Astrocyte (in vitro differentiated cells and primary cell): ENCODE data around the gene KLC4. TPM values are rescaled to one million over a fixed set of nuclear protein-coding genes. Genes with fewer than 3 reads are reported as not detected.

ENCODE experiments used
- DNase-seq: peaks from one replicate; pipeline ENCODE4 v3.0.0-alpha.2; 2010; ENCODE audit warnings: low read depth
- FAIRE-seq: peaks from 2 replicates; lab custom pipeline; 2011; peaks lifted over from hg19 to GRCh38; lab: Jason Lieb, UNC
- H2AFZ ChIP-seq: 2 replicates; pipeline ENCODE4 v1.6.0; 2012; ENCODE audit warnings: low read depth, low read length, inconsistent platforms
- H3K27ac ChIP-seq: 2 replicates; pipeline ENCODE4 v1.5.1; 2011; ENCODE audit warnings: low read depth, low read length, inconsistent platforms
- H3K27me3 ChIP-seq: 2 replicates; pipeline ENCODE4 v1.6.0; 2011; ENCODE audit warnings: low read length, inconsistent platforms; ENCODE audit not compliant: insufficient read depth
- H3K36me3 ChIP-seq: 2 replicates; pipeline ENCODE4 v1.5.1; 2011; ENCODE audit warnings: low read length, inconsistent platforms; ENCODE audit not compliant: insufficient read depth
- H3K4me1 ChIP-seq: 2 replicates; pipeline ENCODE4 v1.5.1; 2011; ENCODE audit warnings: low read length, inconsistent platforms; ENCODE audit not compliant: insufficient read depth
- H3K4me2 ChIP-seq: 2 replicates; pipeline ENCODE4 v1.6.0; 2012; ENCODE audit warnings: low read length, inconsistent platforms
- H3K4me3 ChIP-seq: 2 replicates; pipeline ENCODE4 v1.5.1; 2011; ENCODE audit warnings: low read depth, mild to moderate bottlenecking, low read length, inconsistent platforms; ENCODE audit not compliant: insufficient read depth
- H3K79me2 ChIP-seq: 2 replicates; pipeline ENCODE4 v1.6.0; 2012; ENCODE audit warnings: mild to moderate bottlenecking, low read length, inconsistent platforms; ENCODE audit not compliant: insufficient read depth
- H3K9ac ChIP-seq: 2 replicates; pipeline ENCODE4 v1.6.0; 2012; ENCODE audit warnings: mild to moderate bottlenecking, low read length, inconsistent platforms
- H3K9me3 ChIP-seq: 2 replicates; pipeline ENCODE4 v1.5.1; 2012; ENCODE audit warnings: low read depth, mild to moderate bottlenecking, low read length, inconsistent platforms; ENCODE audit not compliant: insufficient read depth
- H4K20me1 ChIP-seq: 2 replicates; pipeline ENCODE4 v1.6.0; 2012; ENCODE audit warnings: low read length, inconsistent platforms; ENCODE audit not compliant: insufficient read depth
- H3K27ac Mint-ChIP-seq: one replicate; pipeline ENCODE4 v1.8.0; 2021; ENCODE audit warnings: mild to moderate bottlenecking, mixed read lengths; ENCODE audit not compliant: unreplicated experiment
- H3K27me3 Mint-ChIP-seq: one replicate; pipeline ENCODE4 v1.8.0; 2021; ENCODE audit warnings: low read depth, mixed read lengths; ENCODE audit not compliant: unreplicated experiment
- H3K36me3 Mint-ChIP-seq: one replicate; pipeline ENCODE4 v1.8.0; 2021; ENCODE audit warnings: low read depth, mixed read lengths; ENCODE audit not compliant: unreplicated experiment
- H3K4me1 Mint-ChIP-seq: one replicate; pipeline ENCODE4 v1.8.0; 2021; ENCODE audit warnings: low read depth, mixed read lengths; ENCODE audit not compliant: unreplicated experiment
- H3K4me3 Mint-ChIP-seq: one replicate; pipeline ENCODE4 v1.8.0; 2021; ENCODE audit warnings: mild to moderate bottlenecking, moderate library complexity, mixed read lengths; ENCODE audit not compliant: unreplicated experiment
- H3K9me3 Mint-ChIP-seq: one replicate; pipeline ENCODE4 v1.8.0; 2021; ENCODE audit warnings: mild to moderate bottlenecking, mixed read lengths; ENCODE audit not compliant: unreplicated experiment
- EZH2 ChIP-seq: IDR thresholded peaks from 2 replicates; pipeline ENCODE4 v1.6.1; 2012; ENCODE audit warnings: mild to moderate bottlenecking, low read length, inconsistent platforms; ENCODE audit not compliant: insufficient read depth
- total RNA-seq: library from RNA; stranded (reverse); gene quantifications from 2 replicates; pipeline ENCODE4 v1.2.1, GENCODE V29; 2021
- TF ChIP-seq, protein P1 (sequence below): IDR thresholded peaks from 2 replicates; pipeline ENCODE4 v1.5.1; 2011; ENCODE audit warnings: low read depth, mild to moderate bottlenecking, inconsistent platforms, low read length, moderate library complexity; ENCODE audit not compliant: insufficient read depth

Gene KLC4
- total RNA-seq, 1 donor from 2014 or later = 35.4 TPM

GRCh38 chr6:43054206-43054943, 5.1 kb upstream of the KLC4 start:
- no peaks in the 10 kb centered on the region for H4K20me1 ChIP-seq
- DNase-seq (no peak), FAIRE-seq (no peak)
- peak overlapping the region; percentile 93 for H3K4me3 Mint-ChIP-seq
- no peaks in the 10 kb centered on the region for H3K9me3 ChIP-seq
- H3K4me1 Mint-ChIP-seq = peaks cover 25% of the 10 kb centered on the region
- peak overlapping the region; percentile 29 for H3K4me3 ChIP-seq
- H3K27ac ChIP-seq = peak overlapping the region; percentile 90
- peaks cover 3% of the 10 kb centered on the region for H3K9me3 Mint-ChIP-seq
- peaks cover 54% of the 10 kb centered on the region for H3K79me2 ChIP-seq
- H3K4me1 ChIP-seq = peaks cover 34% of the 10 kb centered on the region
- H3K9ac ChIP-seq = peak overlapping the region; percentile 93
- H2AFZ ChIP-seq = peak overlapping the region; percentile 38
- H3K36me3 ChIP-seq = peaks cover 11% of the 10 kb centered on the region
- H3K4me2 ChIP-seq = peak overlapping the region; percentile 91
- no peaks in the 10 kb centered on the region for H3K27me3 ChIP-seq
- peaks cover 17% of the 10 kb centered on the region for H3K36me3 Mint-ChIP-seq
- no peaks in the 10 kb centered on the region for H3K27me3 Mint-ChIP-seq
- no peak for TF ChIP-seq EZH2
- TF ChIP-seq, protein P1, sequence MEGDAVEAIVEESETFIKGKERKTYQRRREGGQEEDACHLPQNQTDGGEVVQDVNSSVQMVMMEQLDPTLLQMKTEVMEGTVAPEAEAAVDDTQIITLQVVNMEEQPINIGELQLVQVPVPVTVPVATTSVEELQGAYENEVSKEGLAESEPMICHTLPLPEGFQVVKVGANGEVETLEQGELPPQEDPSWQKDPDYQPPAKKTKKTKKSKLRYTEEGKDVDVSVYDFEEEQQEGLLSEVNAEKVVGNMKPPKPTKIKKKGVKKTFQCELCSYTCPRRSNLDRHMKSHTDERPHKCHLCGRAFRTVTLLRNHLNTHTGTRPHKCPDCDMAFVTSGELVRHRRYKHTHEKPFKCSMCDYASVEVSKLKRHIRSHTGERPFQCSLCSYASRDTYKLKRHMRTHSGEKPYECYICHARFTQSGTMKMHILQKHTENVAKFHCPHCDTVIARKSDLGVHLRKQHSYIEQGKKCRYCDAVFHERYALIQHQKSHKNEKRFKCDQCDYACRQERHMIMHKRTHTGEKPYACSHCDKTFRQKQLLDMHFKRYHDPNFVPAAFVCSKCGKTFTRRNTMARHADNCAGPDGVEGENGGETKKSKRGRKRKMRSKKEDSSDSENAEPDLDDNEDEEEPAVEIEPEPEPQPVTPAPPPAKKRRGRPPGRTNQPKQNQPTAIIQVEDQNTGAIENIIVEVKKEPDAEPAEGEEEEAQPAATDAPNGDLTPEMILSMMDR = no peak
- peak overlapping the region; percentile 96 for H3K27ac Mint-ChIP-seq

DNA sequence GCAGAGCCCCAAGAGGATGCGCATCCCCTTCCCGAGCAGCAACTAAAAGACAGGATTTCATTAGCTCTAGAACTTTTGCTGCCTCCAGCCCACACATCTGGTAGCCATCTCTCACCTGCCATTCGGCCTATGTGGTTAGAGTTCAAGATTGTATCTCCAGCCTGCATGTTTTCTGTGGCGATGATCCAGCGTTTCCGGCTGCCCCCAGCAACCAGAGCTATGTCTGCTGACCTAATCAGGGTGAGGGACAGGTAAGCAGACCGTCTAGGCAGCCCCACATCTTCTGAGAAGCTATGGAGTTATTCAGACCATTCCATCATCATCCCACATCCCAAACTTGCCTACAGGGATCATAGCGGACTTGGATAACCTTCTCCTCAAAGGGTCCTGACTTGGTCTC, 3.5 kb upstream of the KLC4 start:
- peaks cover 24% of the 10 kb centered on the region for H3K4me1 Mint-ChIP-seq
- Histone ChIP-seq H2AFZ (no peak overlapping the region), H3K9ac (no peak overlapping the region), H3K27me3 (no peaks in the 10 kb centered on the region), H3K4me1 (peaks cover 41% of the 10 kb centered on the region), H3K9me3 (no peaks in the 10 kb centered on the region), H3K4me3 (no peak overlapping the region), H4K20me1 (no peaks in the 10 kb centered on the region), H3K79me2 (peaks cover 53% of the 10 kb centered on the region), H3K27ac (no peak overlapping the region), H3K36me3 (peaks cover 5% of the 10 kb centered on the region), H3K4me2 (no peak overlapping the region)
- no peak for TF ChIP-seq EZH2
- TF ChIP-seq, protein P1 = no peak
- H3K27me3 Mint-ChIP-seq = no peaks in the 10 kb centered on the region
- H3K9me3 Mint-ChIP-seq = peaks cover 3% of the 10 kb centered on the region
- DNase-seq (no peak), FAIRE-seq (no peak)
- peaks cover 12% of the 10 kb centered on the region for H3K36me3 Mint-ChIP-seq
- peak overlapping the region; percentile 30 for H3K27ac Mint-ChIP-seq
- H3K4me3 Mint-ChIP-seq = peak overlapping the region; percentile 15

- peak overlapping the region; percentile 97 for H3K4me3 ChIP-seq
- TF ChIP-seq EZH2 = no peak
- TF ChIP-seq, protein P1 = no peak
- Mint-ChIP-seq H3K36me3 (peaks cover 3% of the 10 kb centered on the region), H3K27ac (peak overlapping the region; percentile 100), H3K9me3 (no peaks in the 10 kb centered on the region), H3K27me3 (no peaks in the 10 kb centered on the region), H3K4me1 (peaks cover 17% of the 10 kb centered on the region), H3K4me3 (peak overlapping the region; percentile 96)
- H4K20me1 ChIP-seq = no peaks in the 10 kb centered on the region
- H3K4me2 ChIP-seq = peak overlapping the region; percentile 95
- H3K27ac ChIP-seq = peak overlapping the region; percentile 76
- no peaks in the 10 kb centered on the region for H3K27me3 ChIP-seq
- H3K79me2 ChIP-seq = peaks cover 30% of the 10 kb centered on the region
- no peak overlapping the region for H2AFZ ChIP-seq
- no peak for FAIRE-seq
- H3K9me3 ChIP-seq = no peaks in the 10 kb centered on the region
- H3K4me1 ChIP-seq = peaks cover 37% of the 10 kb centered on the region
- DNase-seq = no peak
- peaks cover 8% of the 10 kb centered on the region for H3K36me3 ChIP-seq
- H3K9ac ChIP-seq = peak overlapping the region; percentile 98
Measured at GRCh38 chr6:43058531-43058930, 900 bp upstream of the KLC4 start.
